ENCODE results near the gene VAC14. TPM values are rescaled to one million over a fixed set of nuclear protein-coding genes. Genes with fewer than 3 reads are reported as not detected.

VAC14 gene
- total RNA-seq, 1 experiment from 2014 or later, result 35.3 TPM

GRCh38 chr16:70683146-70683944 is 117.6 kb downstream of the VAC14 start:
- intact Hi-C loops (cut with micrococcal nuclease), result no loop called here
- Histone ChIP-seq H3K27ac (ENCODE audit: low read depth, low read length) (peak overlapping the region; percentile 2; the same call in 1 of the 2 replicates), H3K4me2 (ENCODE audit: low read length) (peak overlapping the region; percentile 86; the same call in 1 of the 2 replicates), H3K9me3 (ENCODE audit: control insufficient read depth in 1 of 2, insufficient read depth in 1 of 2, low read depth in 1 of 2, low read length in 2 of 2) (no peaks in the 10 kb centered on the region), H2AFZ (ENCODE audit: low read depth, low read length, poor library complexity, severe bottlenecking) (no peak overlapping the region), H3K79me2 (ENCODE audit: insufficient read depth, low read length) (peaks cover 54% of the 10 kb centered on the region), H3K4me1 (ENCODE audit: control insufficient read depth in 1 of 2, insufficient read depth in 2 of 2, low read length in 2 of 2) (peaks cover 28 to 36% of the 10 kb centered on the region in 2 experiments), H3K4me3 (replicated peaks in 1 of 2; ENCODE audit: low read depth in 1 of 2, low read length in 2 of 2) (no peak overlapping the region), H4K20me1 (ENCODE audit: insufficient read depth) (no peaks in the 10 kb centered on the region), H3K9me2 (ENCODE audit: insufficient read depth) (no peaks in the 10 kb centered on the region), H3K9ac (ENCODE audit: low read length) (no peak overlapping the region), H3K36me3 (ENCODE audit: control insufficient read depth in 1 of 2, insufficient read depth in 2 of 2, low read length in 2 of 2) (peaks cover 8 to 15% of the 10 kb centered on the region in 2 experiments; a peak in 2 of 4 replicates), H3K27me3 (ENCODE audit: insufficient read depth, low read length) (no peaks in the 10 kb centered on the region)
- ATAC-seq (no peak), DNase-seq (ENCODE audit: low read depth, low spot score) (no peak)
- CTCF ChIA-PET, result interaction anchor here (1.5 kb wide), 1 partner anchor 87 kb away, joined by 4 read pairs; no protein-coding TSS in a partner anchor
- RAD21 ChIA-PET (ENCODE audit: low non-redundant PET in 1 of 2, low total read pairs in 2 of 2, uncharacterized antibody in 2 of 2, unreplicated experiment in 2 of 2), result no interaction called here
- TF ChIP-seq ZNF274 (IDR thresholded peaks at IDR 0.05; ENCODE audit: low read depth, low read length) (no peak), EGR1 (IDR thresholded peaks at IDR 0.05; ENCODE audit: low read depth) (no peak), JUND (IDR thresholded peaks at IDR 0.05) (no peak), CEBPB (IDR thresholded peaks at IDR 0.05; ENCODE audit: low read depth) (no peak), MAX (IDR thresholded peaks at IDR 0.05) (no peak), RAD21 (IDR thresholded peaks at IDR 0.05; ENCODE audit: low read depth) (no peak), EZH2phosphoT487 (IDR thresholded peaks at IDR 0.05; ENCODE audit: borderline replicate concordance) (no peak)
- POLR2A ChIA-PET, result no interaction called here
- BruUV-seq (replicated peaks), result TSS peak; percentile 54
